Right lobe of liver (tissue), 6 donors: ENCODE results near the gene SSRP1. TPM values are rescaled to one million over a fixed set of nuclear protein-coding genes. Genes with fewer than 3 reads are reported as not detected.

ENCODE experiments used
- ATAC-seq, 4 donors: fragments of 200-7000 bp; cut with Tn5 transposase; one replicate each; pipeline ENCODE4 v1.9.1; 2020; ENCODE audit warnings: mild to moderate bottlenecking in 4 of 4, moderate library complexity in 4 of 4
- DNase-seq, 3 donors: peaks; one replicate each; pipeline ENCODE4 v3.0.0-alpha.2; 2020
- H3K27ac ChIP-seq, 3 donors: fragments of 200-600 bp; one replicate each; pipeline ENCODE4 v1.8.0; 2022
- H3K27me3 ChIP-seq, 2 donors: fragments of 200-600 bp; one replicate each; pipeline ENCODE4 v1.8.0; 2022
- H3K36me3 ChIP-seq, 4 donors: fragments of 200-600 bp; sonication (generic) in 1 of 4; one replicate each; pipeline versions ENCODE4 v1.5.1 to v1.8.0; 2017 to 2022; ENCODE audit warnings: control low read depth in 1 of 4
- H3K4me1 ChIP-seq, 4 donors: fragments of 200-600 bp; sonication (generic) in 1 of 4; one replicate each; pipeline versions ENCODE4 v1.5.1 to v1.8.0; 2017 to 2022; ENCODE audit warnings: control low read depth in 1 of 4
- H3K4me3 ChIP-seq, 3 donors: fragments of 200-600 bp; one replicate each; pipeline ENCODE4 v1.8.0; 2022
- H3K9me3 ChIP-seq, 4 donors: fragments of 200-600 bp; sonication (generic) in 1 of 4; one replicate each; pipeline versions ENCODE4 v1.5.1 to v1.8.0; 2017 to 2022; ENCODE audit warnings: control low read depth in 1 of 4
- CTCF ChIP-seq, 4 donors: fragments of 200-600 bp in 3 of 4; fragments of 450-650 bp in 1 of 4; IDR thresholded peaks; one replicate each; pipeline versions ENCODE4 v1.5.1 to v1.8.0; 2016 to 2022; ENCODE audit warnings: antibody characterized with exemption in 4 of 4, mild to moderate bottlenecking in 2 of 4
- POLR2A ChIP-seq: fragments of 450-650 bp; IDR thresholded peaks from one replicate; pipeline ENCODE4 v1.6.1; 2017; ENCODE audit warnings: antibody characterized with exemption, mild to moderate bottlenecking
- WGBS: methylation state at CpG from one replicate; pipeline ENCODE4 v1.1.6; 2018; ENCODE audit warnings: low coverage, low lambda C conversion rate; ENCODE audit not compliant: insufficient coverage; ENCODE audit errors: missing lambda C conversion rate; 5-methylcytosine and 5-hydroxymethylcytosine counted together
- intact Hi-C, 2 donors: fragments of 100-400 bp; cut with DNase I; formaldehyde crosslinking; loops; one replicate each; pipeline versions ENCODE4 v1.11.2 to v1.14.1; 2022
- long read RNA-seq: library from polyadenylated mRNA; unstranded; transcript quantifications from one replicate; pipeline ENCODE4 v2.0.0, GENCODE V29; 2019
- total RNA-seq, 6 experiments: library from RNA; depleted of rRNA in 2 of 6; stranded (reverse); fragments of >200 nt in 2 of 6; fragmentation: NEBNext Ultra II Directional in 3 of 6; extraction: Animal tissue kit (Norgen Biotek cat#: 25700) in 3 of 6; gene quantifications; one replicate each; pipeline versions ENCODE4 v1.1.0 to v1.2.4, GENCODE V29; 2016 to 2023
- donor health status: DM: no; HTN: yes; CAD: no.
- donor health status: DM: no; HTN: no; CAD: no.
- donor health status: DM: no; HTN: no; CAD: no.
- donor health status: DM: no; HTN: yes; CAD: no.
- donor health status: DM: no; HTN: yes; CAD: no.

SSRP1 gene
- 10 to 100 TPM; 24.5 to 47.9 (median 29.9) TPM for total RNA-seq
- long read RNA-seq, partial matches to known transcripts = 3 of 4 reads
- long read RNA-seq, other reads (novel, unspliced or antisense) = 0 of 4 reads

GRCh38 chr11:57335343-57336110 is at the start of gene SSRP1:
Gene SSRP1 (minus strand): TSS chr11:57335892. CDS start chr11:57335121, 771 bp downstream.
- Histone ChIP-seq H3K4me3 (peak within 1 kb of the TSS; percentile 75 to 85 (median 83)), H3K27ac (peak within 1 kb of the TSS; percentile 60 to 83 (median 65)), H3K4me1 (peaks cover 0 to 14% (median 0%) of the 10 kb centered on the region in 4 donors), H3K9me3 (no peaks in the 10 kb centered on the region), H3K27me3 (no peaks in the 10 kb centered on the region), H3K36me3 (peaks cover 0 to 31% (median 11%) of the 10 kb centered on the region in 4 donors)
- intact Hi-C loops = no loop called here
- WGBS = 0% methylated on average over 12 of the region's 69 CpGs
- ATAC-seq = peak; percentile 97 to 99 (median 98)
- DNase-seq = peak; percentile 87 to 90 (median 89)
- TF ChIP-seq CTCF (IDR thresholded peaks at IDR 0.05) (peak in 1 of 4 donors; percentile 9), POLR2A (peak; percentile 47)

- TF ChIP-seq POLR2A (no peak), CTCF (IDR thresholded peaks at IDR 0.05) (no peak)
- ATAC-seq (no peak), DNase-seq (no peak)
- Histone ChIP-seq H3K4me3 (no peak within 1 kb of the TSS), H3K36me3 (no peaks in the 10 kb centered on the region), H3K4me1 (no peaks in the 10 kb centered on the region), H3K27ac (no peak within 1 kb of the TSS), H3K27me3 (no peaks in the 10 kb centered on the region), H3K9me3 (no peaks in the 10 kb centered on the region)
- intact Hi-C loops = no loop called here
- 86% methylated on average over 2 of the region's 2 CpGs for WGBS
These were observed 45.3 kb upstream of the SSRP1 start, which contains the start of gene PRG3 for GRCh38 chr11:57380975-57381374. Gene PRG3 (minus strand): TSS chr11:57381150. CDS start chr11:57380708, 442 bp downstream.

GRCh38 chr11:57379732-57380131 is 44.0 kb upstream of the SSRP1 start:
- ATAC-seq (no peak), DNase-seq (no peak)
- Histone ChIP-seq H3K36me3 (no peaks in the 10 kb centered on the region), H3K27ac (no peak overlapping the region), H3K9me3 (no peaks in the 10 kb centered on the region), H3K27me3 (no peaks in the 10 kb centered on the region), H3K4me1 (no peaks in the 10 kb centered on the region), H3K4me3 (no peak overlapping the region)
- TF ChIP-seq CTCF (IDR thresholded peaks at IDR 0.05) (no peak), POLR2A (no peak)
- intact Hi-C loops = no loop called here
- WGBS = 20% methylated on average over 3 of the region's 10 CpGs

- intact Hi-C loops = no loop called here
- no peak for DNase-seq
- no peaks in the 10 kb centered on the region for H3K27me3 ChIP-seq
These were observed 42.5 kb upstream of the SSRP1 start for GRCh38 chr11:57378186-57378585.

More at GRCh38 chr11:57378186-57378585, 42.5 kb upstream of the SSRP1 start:
- no peak for TF ChIP-seq CTCF (IDR thresholded peaks at IDR 0.05)
- Histone ChIP-seq H3K36me3 (no peaks in the 10 kb centered on the region), H3K4me3 (no peak overlapping the region), H3K9me3 (no peaks in the 10 kb centered on the region), H3K4me1 (no peaks in the 10 kb centered on the region), H3K27ac (no peak overlapping the region)
- peak in 1 of 4 donors; percentile 28 for ATAC-seq
